NB4 (cell line): Measurements from ENCODE around the gene NUP42.

Experiments
- MYC ChIP-seq: IDR thresholded peaks from 2 replicates; pipeline ENCODE4 v1.6.1; 2011; ENCODE audit warnings: low read depth, low read length
- POLR2A ChIP-seq: IDR thresholded peaks from 2 replicates; pipeline ENCODE4 v1.6.1; 2011; ENCODE audit warnings: mild to moderate bottlenecking; ENCODE audit not compliant: insufficient read length; ENCODE audit errors: extremely low read depth
- TF ChIP-seq, protein P1 (sequence below): IDR thresholded peaks from one replicate; pipeline ENCODE4 v1.5.1; 2012; ENCODE audit warnings: low read depth, low read length

DNA sequence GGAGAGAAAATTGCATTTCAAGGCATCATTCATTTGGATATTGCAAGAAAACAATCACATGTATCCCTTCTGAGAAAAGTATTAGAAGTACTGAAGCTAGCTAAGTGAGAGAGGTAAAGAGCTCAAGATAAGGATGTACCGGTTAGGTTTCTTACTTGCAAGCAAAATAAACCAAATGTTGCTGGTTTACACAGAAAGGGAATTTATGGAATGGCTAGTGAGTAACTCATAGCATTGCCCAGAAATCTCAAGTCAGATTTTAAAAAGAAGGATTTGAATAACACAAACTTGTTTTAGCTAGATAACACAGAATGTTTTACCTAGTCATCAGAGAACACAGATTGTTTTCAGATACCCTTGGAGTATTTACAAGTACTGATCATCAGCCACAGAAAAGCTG, 45.6 kb upstream of the NUP42 start:
- no peak for TF ChIP-seq POLR2A
- TF ChIP-seq, protein P1, sequence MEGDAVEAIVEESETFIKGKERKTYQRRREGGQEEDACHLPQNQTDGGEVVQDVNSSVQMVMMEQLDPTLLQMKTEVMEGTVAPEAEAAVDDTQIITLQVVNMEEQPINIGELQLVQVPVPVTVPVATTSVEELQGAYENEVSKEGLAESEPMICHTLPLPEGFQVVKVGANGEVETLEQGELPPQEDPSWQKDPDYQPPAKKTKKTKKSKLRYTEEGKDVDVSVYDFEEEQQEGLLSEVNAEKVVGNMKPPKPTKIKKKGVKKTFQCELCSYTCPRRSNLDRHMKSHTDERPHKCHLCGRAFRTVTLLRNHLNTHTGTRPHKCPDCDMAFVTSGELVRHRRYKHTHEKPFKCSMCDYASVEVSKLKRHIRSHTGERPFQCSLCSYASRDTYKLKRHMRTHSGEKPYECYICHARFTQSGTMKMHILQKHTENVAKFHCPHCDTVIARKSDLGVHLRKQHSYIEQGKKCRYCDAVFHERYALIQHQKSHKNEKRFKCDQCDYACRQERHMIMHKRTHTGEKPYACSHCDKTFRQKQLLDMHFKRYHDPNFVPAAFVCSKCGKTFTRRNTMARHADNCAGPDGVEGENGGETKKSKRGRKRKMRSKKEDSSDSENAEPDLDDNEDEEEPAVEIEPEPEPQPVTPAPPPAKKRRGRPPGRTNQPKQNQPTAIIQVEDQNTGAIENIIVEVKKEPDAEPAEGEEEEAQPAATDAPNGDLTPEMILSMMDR = no peak
- TF ChIP-seq MYC = no peak
